HEK293 (cell line): ENCODE data around the gene SERPINA10.

Source experiments
- CTCF ChIP-seq: fragments of 450-650 bp; formaldehyde crosslinking; IDR thresholded peaks from 2 replicates; pipeline ENCODE4 v1.5.1; 2016; ENCODE audit warnings: missing biosample characterization, missing genetic modification characterization
- SETDB1 ChIP-seq: IDR thresholded peaks from one replicate; pipeline ENCODE4 v1.6.1; 2017; ENCODE audit warnings: mild to moderate bottlenecking, low read length, moderate library complexity, mixed read lengths; ENCODE audit not compliant: insufficient read length
- TCF7L2 ChIP-seq: IDR thresholded peaks from 2 replicates; pipeline ENCODE4 v1.6.1; 2011; ENCODE audit warnings: low read depth, mild to moderate bottlenecking, inconsistent platforms, low read length, moderate library complexity, borderline replicate concordance
- ZBTB10 ChIP-seq: fragments of 450-650 bp; formaldehyde crosslinking; IDR thresholded peaks from 2 replicates; pipeline ENCODE4 v1.5.1; 2016; ENCODE audit warnings: missing biosample characterization, missing genetic modification characterization
- ZNF76 ChIP-seq: fragments of 450-650 bp; formaldehyde crosslinking; IDR thresholded peaks from 2 replicates; pipeline ENCODE4; 2016; ENCODE audit warnings: low read depth, missing biosample characterization, missing genetic modification characterization, borderline replicate concordance

GRCh38 chr14:94304243-94304642 is 11.2 kb upstream of the SERPINA10 start:
- no peak for TF ChIP-seq CTCF
- TF ChIP-seq SETDB1, result no peak
- no peak for TF ChIP-seq ZNF76 (tag by site-specific recombination)
- TF ChIP-seq TCF7L2, result no peak
- no peak for TF ChIP-seq ZBTB10 (tag by site-specific recombination)
